HG02610 (cell line): ENCODE measurements around the gene PTPRN2.
"Not testable (repeated sequence)": the region's sequence is repeated elsewhere in the genome, so short reads cannot be mapped to it uniquely, and the experiment has no call there.

Experiments
- ATAC-seq: cut with Tn5 transposase; IDR thresholded peaks from one replicate; pipeline ENCODE4 v1.9.1; 2021; ENCODE audit warnings: mild to moderate bottlenecking, moderate library complexity; ENCODE audit not compliant: unreplicated experiment

The PTPRN2 gene

GRCh38 chr7:158406801-158407200, 180.8 kb downstream of the PTPRN2 start:
- ATAC-seq = no peak

- ATAC-seq = no peak
Measured at GRCh38 chr7:158406364-158406763, 181.3 kb downstream of the PTPRN2 start.

- not testable (repeated sequence) for ATAC-seq
Measured at GRCh38 chr7:158405771-158406170, 181.9 kb downstream of the PTPRN2 start.

- ATAC-seq = no peak
Measured at GRCh38 chr7:158405324-158405723, 182.3 kb downstream of the PTPRN2 start.

- ATAC-seq = no peak
Measured at GRCh38 chr7:158404031-158404761, 183.4 kb downstream of the PTPRN2 start.

GRCh38 chr7:158403013-158403821, 184.4 kb downstream of the PTPRN2 start:
- no peak for ATAC-seq

- no peak for ATAC-seq
Measured at GRCh38 chr7:158402471-158402870, 185.2 kb downstream of the PTPRN2 start.

GRCh38 chr7:158401826-158402225, 185.8 kb downstream of the PTPRN2 start:
- no peak for ATAC-seq

GRCh38 chr7:158401295-158401694, 186.3 kb downstream of the PTPRN2 start:
- no peak for ATAC-seq

GRCh38 chr7:158400601-158401225, 186.9 kb downstream of the PTPRN2 start:
- no peak for ATAC-seq

- ATAC-seq = no peak
Measured at GRCh38 chr7:158399762-158400161, 187.9 kb downstream of the PTPRN2 start.

- no peak for ATAC-seq
Measured at GRCh38 chr7:158398750-158399149, 188.9 kb downstream of the PTPRN2 start.

GRCh38 chr7:158397885-158398284, 189.7 kb downstream of the PTPRN2 start:
- no peak for ATAC-seq

GRCh38 chr7:158396982-158397862, 190.4 kb downstream of the PTPRN2 start:
- ATAC-seq = no peak

- no peak for ATAC-seq
Measured at GRCh38 chr7:158396301-158396905, 191.2 kb downstream of the PTPRN2 start.

GRCh38 chr7:158395780-158396278, 191.8 kb downstream of the PTPRN2 start:
- ATAC-seq = no peak

- ATAC-seq = no peak
Measured at GRCh38 chr7:158395349-158395748, 192.3 kb downstream of the PTPRN2 start.

- no peak for ATAC-seq
Measured at GRCh38 chr7:158394936-158395335, 192.7 kb downstream of the PTPRN2 start.

GRCh38 chr7:158393926-158394625, 193.5 kb downstream of the PTPRN2 start:
- ATAC-seq = no peak

- ATAC-seq = no peak
Measured at GRCh38 chr7:158392251-158392650, 195.4 kb downstream of the PTPRN2 start.
